Neural cell (in vitro differentiated cells): ENCODE data around the gene GPR141. TPM values are rescaled to one million over a fixed set of nuclear protein-coding genes. Genes with fewer than 3 reads are reported as not detected.

Experiments used
- H2AFZ ChIP-seq: fragments of 200-600, 300-800 bp; sonication (generic), shearing (Covaris generic); 2 replicates; pipeline ENCODE4 v1.6.0; 2014; ENCODE audit warnings: low read depth, mild to moderate bottlenecking, antibody characterized with exemption, low read length, moderate library complexity
- H3F3A ChIP-seq: fragments of 200-600 bp; shearing (Covaris generic); 2 replicates; pipeline ENCODE4 v1.6.1; 2016; ENCODE audit warnings: mild to moderate bottlenecking, moderate library complexity, mixed read lengths, antibody characterized with exemption, low read length; ENCODE audit not compliant: insufficient read depth, poor library complexity, severe bottlenecking
- H3K27ac ChIP-seq: fragments of 200-600, 300-800 bp; sonication (generic), shearing (Covaris generic); 2 replicates; pipeline ENCODE4 v1.5.1; 2014; ENCODE audit warnings: mild to moderate bottlenecking, low read length, moderate library complexity
- H3K27me3 ChIP-seq: fragments of 300-800, 200-600 bp; sonication (generic), shearing (Covaris generic); 2 replicates; pipeline ENCODE4 v1.6.0; 2014; ENCODE audit warnings: mild to moderate bottlenecking, low read depth, low read length, moderate library complexity; ENCODE audit not compliant: insufficient read depth
- H3K36me3 ChIP-seq: fragments of 300-800, 200-600 bp; sonication (generic), shearing (Covaris generic); 2 replicates; pipeline ENCODE4 v1.5.1; 2014; ENCODE audit warnings: mild to moderate bottlenecking, antibody characterized with exemption, low read length, moderate library complexity; ENCODE audit not compliant: insufficient read depth
- H3K4me2 ChIP-seq: fragments of 300-800, 200-600 bp; sonication (generic), shearing (Covaris generic); 2 replicates; pipeline ENCODE4 v1.6.0; 2014; ENCODE audit warnings: mild to moderate bottlenecking, low read length
- H3K4me3 ChIP-seq: fragments of 300-800, 200-600 bp; sonication (generic), shearing (Covaris generic); 2 replicates; pipeline ENCODE4 v1.5.1; 2014; ENCODE audit warnings: mild to moderate bottlenecking, low read length, moderate library complexity
- H3K79me2 ChIP-seq: fragments of 200-600 bp; shearing (Covaris generic); replicated peaks from 2 replicates; pipeline ENCODE4 v1.6.0; 2014; ENCODE audit warnings: mild to moderate bottlenecking, low read length, moderate library complexity; ENCODE audit not compliant: insufficient read depth
- H3K9ac ChIP-seq: fragments of 300-800, 200-600 bp; sonication (generic), shearing (Covaris generic); 2 replicates; pipeline ENCODE4 v1.6.1; 2016; ENCODE audit warnings: mild to moderate bottlenecking, low read length, mixed read lengths
- H3K9me2 ChIP-seq: fragments of 200-600 bp; shearing (Covaris generic); 2 replicates; pipeline ENCODE4 v1.6.1; 2016; ENCODE audit warnings: mild to moderate bottlenecking, low read length, mixed read lengths; ENCODE audit not compliant: insufficient read depth
- H3K9me3 ChIP-seq: fragments of 200-600, 300-800 bp; sonication (generic), shearing (Covaris generic); 2 replicates; pipeline ENCODE4 v1.6.1; 2016; ENCODE audit warnings: mild to moderate bottlenecking, mixed run types, low read length, moderate library complexity, mixed read lengths
- H4K20me1 ChIP-seq: fragments of 200-600 bp; shearing (Covaris generic); 2 replicates; pipeline ENCODE4 v1.6.1; 2016; ENCODE audit warnings: mild to moderate bottlenecking, mixed run types; ENCODE audit not compliant: insufficient read depth
- EP300 ChIP-seq: fragments of 450-650 bp; conservative IDR thresholded peaks from 2 replicates; pipeline ENCODE4 v1.6.1; 2014; ENCODE audit warnings: antibody characterized with exemption, mild to moderate bottlenecking, moderate library complexity; ENCODE audit not compliant: poor library complexity, severe bottlenecking
- EZH2 ChIP-seq: fragments of 200-600, 300-800 bp; shearing (Covaris generic), sonication (generic); IDR thresholded peaks from 2 replicates; pipeline ENCODE4 v1.6.1; 2014; ENCODE audit warnings: antibody characterized with exemption, low read length, borderline replicate concordance, mild to moderate bottlenecking; ENCODE audit not compliant: insufficient read depth, poor library complexity, severe bottlenecking
- MXI1 ChIP-seq: fragments of 450-650 bp; conservative IDR thresholded peaks from 2 replicates; pipeline ENCODE4 v1.6.1; 2014; ENCODE audit warnings: antibody characterized with exemption, mild to moderate bottlenecking; ENCODE audit not compliant: poor library complexity, severe bottlenecking
- POLR2AphosphoS5 ChIP-seq: IDR thresholded peaks from 2 replicates; pipeline ENCODE4 v1.6.1; 2012
- RAD21 ChIP-seq: fragments of 450-650 bp; conservative IDR thresholded peaks from 2 replicates; pipeline ENCODE4 v1.6.1; 2014; ENCODE audit warnings: antibody characterized with exemption, mild to moderate bottlenecking, moderate library complexity
- SMC3 ChIP-seq: fragments of 450-650 bp; conservative IDR thresholded peaks from 2 replicates; pipeline ENCODE4 v1.6.1; 2014; ENCODE audit warnings: antibody characterized with exemption, mild to moderate bottlenecking, moderate library complexity; ENCODE audit not compliant: poor library complexity
- TAF1 ChIP-seq: IDR thresholded peaks from 2 replicates; pipeline ENCODE4 v1.6.1; 2012; ENCODE audit warnings: low read depth
- polyA plus RNA-seq: library from polyadenylated mRNA; depleted of rRNA; stranded (reverse); fragments of >200 nt; gene quantifications from 2 replicates; pipeline ENCODE4 v1.2.3, GENCODE V29; 2014
- TF ChIP-seq, protein P1 (sequence below): fragments of 450-650 bp; IDR thresholded peaks from 2 replicates; pipeline ENCODE4 v1.5.1; 2014; ENCODE audit warnings: antibody characterized with exemption, mild to moderate bottlenecking, moderate library complexity; ENCODE audit not compliant: poor library complexity, severe bottlenecking
- TF ChIP-seq, protein P2 (sequence below): IDR thresholded peaks from 2 replicates; pipeline ENCODE4 v1.6.1; 2012; ENCODE audit warnings: borderline replicate concordance

The GPR141 gene
- polyA plus RNA-seq, 1 donor from 2014 or later, result not detected

DNA sequence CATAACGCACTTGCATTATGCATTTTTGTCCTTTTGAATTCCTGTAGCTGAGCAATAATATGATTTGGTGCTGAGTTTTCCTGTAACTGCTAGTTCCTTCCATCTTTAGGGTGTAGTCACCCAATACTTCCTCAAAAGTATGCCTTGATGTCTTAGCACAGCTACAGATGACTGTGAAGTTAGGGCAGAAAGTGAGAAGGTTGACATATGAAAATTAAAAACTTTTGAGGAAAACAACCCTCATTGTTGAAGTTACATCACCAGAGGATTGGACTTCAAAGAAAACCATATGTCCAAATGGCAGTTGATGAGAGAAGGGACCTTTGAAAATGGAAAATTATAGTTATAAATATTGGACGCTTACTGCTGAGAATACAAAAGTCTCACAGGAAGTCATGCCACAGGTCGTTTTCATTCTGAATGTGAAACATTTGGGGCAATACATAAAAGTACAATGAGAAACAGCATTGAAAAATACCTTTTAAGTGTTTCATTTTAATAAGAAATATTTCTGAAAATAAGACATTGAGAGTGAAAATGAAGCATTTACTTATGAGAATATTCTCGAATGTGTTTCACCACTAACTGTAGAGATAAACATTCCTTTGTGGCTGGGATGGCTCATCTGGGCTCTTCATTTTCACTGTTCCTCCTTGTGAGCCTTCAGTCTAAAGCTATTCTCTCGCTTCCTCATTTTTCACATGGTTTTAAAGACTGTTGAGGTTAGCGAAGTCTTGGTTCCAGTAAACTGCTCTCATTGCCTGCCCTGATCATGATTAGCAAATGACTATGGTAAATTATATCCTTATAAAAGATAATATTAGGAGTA, 103.4 kb downstream of the GPR141 start:
- TF ChIP-seq EZH2 (no peak), POLR2AphosphoS5 (no peak), RAD21 (no peak), MXI1 (no peak), SMC3 (no peak), EP300 (no peak), TAF1 (no peak)
- TF ChIP-seq, protein P1, sequence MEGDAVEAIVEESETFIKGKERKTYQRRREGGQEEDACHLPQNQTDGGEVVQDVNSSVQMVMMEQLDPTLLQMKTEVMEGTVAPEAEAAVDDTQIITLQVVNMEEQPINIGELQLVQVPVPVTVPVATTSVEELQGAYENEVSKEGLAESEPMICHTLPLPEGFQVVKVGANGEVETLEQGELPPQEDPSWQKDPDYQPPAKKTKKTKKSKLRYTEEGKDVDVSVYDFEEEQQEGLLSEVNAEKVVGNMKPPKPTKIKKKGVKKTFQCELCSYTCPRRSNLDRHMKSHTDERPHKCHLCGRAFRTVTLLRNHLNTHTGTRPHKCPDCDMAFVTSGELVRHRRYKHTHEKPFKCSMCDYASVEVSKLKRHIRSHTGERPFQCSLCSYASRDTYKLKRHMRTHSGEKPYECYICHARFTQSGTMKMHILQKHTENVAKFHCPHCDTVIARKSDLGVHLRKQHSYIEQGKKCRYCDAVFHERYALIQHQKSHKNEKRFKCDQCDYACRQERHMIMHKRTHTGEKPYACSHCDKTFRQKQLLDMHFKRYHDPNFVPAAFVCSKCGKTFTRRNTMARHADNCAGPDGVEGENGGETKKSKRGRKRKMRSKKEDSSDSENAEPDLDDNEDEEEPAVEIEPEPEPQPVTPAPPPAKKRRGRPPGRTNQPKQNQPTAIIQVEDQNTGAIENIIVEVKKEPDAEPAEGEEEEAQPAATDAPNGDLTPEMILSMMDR, result no peak
- TF ChIP-seq, protein P2, sequence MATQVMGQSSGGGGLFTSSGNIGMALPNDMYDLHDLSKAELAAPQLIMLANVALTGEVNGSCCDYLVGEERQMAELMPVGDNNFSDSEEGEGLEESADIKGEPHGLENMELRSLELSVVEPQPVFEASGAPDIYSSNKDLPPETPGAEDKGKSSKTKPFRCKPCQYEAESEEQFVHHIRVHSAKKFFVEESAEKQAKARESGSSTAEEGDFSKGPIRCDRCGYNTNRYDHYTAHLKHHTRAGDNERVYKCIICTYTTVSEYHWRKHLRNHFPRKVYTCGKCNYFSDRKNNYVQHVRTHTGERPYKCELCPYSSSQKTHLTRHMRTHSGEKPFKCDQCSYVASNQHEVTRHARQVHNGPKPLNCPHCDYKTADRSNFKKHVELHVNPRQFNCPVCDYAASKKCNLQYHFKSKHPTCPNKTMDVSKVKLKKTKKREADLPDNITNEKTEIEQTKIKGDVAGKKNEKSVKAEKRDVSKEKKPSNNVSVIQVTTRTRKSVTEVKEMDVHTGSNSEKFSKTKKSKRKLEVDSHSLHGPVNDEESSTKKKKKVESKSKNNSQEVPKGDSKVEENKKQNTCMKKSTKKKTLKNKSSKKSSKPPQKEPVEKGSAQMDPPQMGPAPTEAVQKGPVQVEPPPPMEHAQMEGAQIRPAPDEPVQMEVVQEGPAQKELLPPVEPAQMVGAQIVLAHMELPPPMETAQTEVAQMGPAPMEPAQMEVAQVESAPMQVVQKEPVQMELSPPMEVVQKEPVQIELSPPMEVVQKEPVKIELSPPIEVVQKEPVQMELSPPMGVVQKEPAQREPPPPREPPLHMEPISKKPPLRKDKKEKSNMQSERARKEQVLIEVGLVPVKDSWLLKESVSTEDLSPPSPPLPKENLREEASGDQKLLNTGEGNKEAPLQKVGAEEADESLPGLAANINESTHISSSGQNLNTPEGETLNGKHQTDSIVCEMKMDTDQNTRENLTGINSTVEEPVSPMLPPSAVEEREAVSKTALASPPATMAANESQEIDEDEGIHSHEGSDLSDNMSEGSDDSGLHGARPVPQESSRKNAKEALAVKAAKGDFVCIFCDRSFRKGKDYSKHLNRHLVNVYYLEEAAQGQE, result no peak
- peaks cover 4% of the 10 kb centered on the region for H3K9me3 ChIP-seq
- no peaks in the 10 kb centered on the region for H3K9me2 ChIP-seq
- no peaks in the 10 kb centered on the region for H3F3A ChIP-seq
- no peak overlapping the region for H3K4me2 ChIP-seq
- H3K36me3 ChIP-seq, result no peaks in the 10 kb centered on the region
- H3K27me3 ChIP-seq, result no peaks in the 10 kb centered on the region
- H3K79me2 ChIP-seq, result no peaks in the 10 kb centered on the region
- H3K4me3 ChIP-seq, result no peak overlapping the region
- no peaks in the 10 kb centered on the region for H4K20me1 ChIP-seq
- H2AFZ ChIP-seq, result no peak overlapping the region
- H3K9ac ChIP-seq, result no peak overlapping the region
- H3K27ac ChIP-seq, result no peak overlapping the region

Other genes with a start within 250 kb of the GPR141 start
- gene ELMO1, start 234.9 kb upstream of the GPR141 start, polyA plus RNA-seq, result 12.2 and 18.1 TPM in 2 replicates
- not detected in 2 replicates for gene NME8, start 164.8 kb downstream of the GPR141 start, polyA plus RNA-seq
- not detected in 2 replicates for gene SFRP4, start 233.1 kb downstream of the GPR141 start, polyA plus RNA-seq
- 0.10 and 1.7 TPM in 2 replicates for gene EPDR1, start 236.9 kb downstream of the GPR141 start, polyA plus RNA-seq